HG03039 (cell line): ENCODE results near the gene SH2D6.
"Not testable (repeated sequence)": the region's sequence is repeated elsewhere in the genome, so short reads cannot be mapped to it uniquely, and the experiment has no call there.

Experiments
- ATAC-seq: cut with Tn5 transposase; IDR thresholded peaks from one replicate; pipeline ENCODE4 v1.9.1; 2021; ENCODE audit warnings: mild to moderate bottlenecking, moderate library complexity; ENCODE audit not compliant: unreplicated experiment

The SH2D6 gene

GRCh38 chr2:85418132-85419008 lies at the start of gene SH2D6:
SH2D6 (plus strand) TSS chr2:85418714; CDS start chr2:85429466, 10,752 bp downstream.
- peak; percentile 61 for ATAC-seq

- no peak for ATAC-seq
Measured at GRCh38 chr2:85368921-85369320, 49.6 kb upstream of the SH2D6 start.

- no peak for ATAC-seq
Measured at GRCh38 chr2:85369500-85369899, 49.0 kb upstream of the SH2D6 start.

GRCh38 chr2:85371045-85371444 lies 47.5 kb upstream of the SH2D6 start:
- ATAC-seq: no peak

GRCh38 chr2:85376291-85377065 lies 42.0 kb upstream of the SH2D6 start:
- no peak for ATAC-seq

- ATAC-seq: no peak
Measured at GRCh38 chr2:85377083-85377482, 41.4 kb upstream of the SH2D6 start.

GRCh38 chr2:85378257-85378656 lies 40.3 kb upstream of the SH2D6 start:
- ATAC-seq: no peak

- no peak for ATAC-seq
Measured at GRCh38 chr2:85380048-85380447, 38.5 kb upstream of the SH2D6 start.

- not testable (repeated sequence) for ATAC-seq
Measured at GRCh38 chr2:85383151-85383550, 35.4 kb upstream of the SH2D6 start.

- ATAC-seq: no peak
Measured at GRCh38 chr2:85383850-85384249, 34.7 kb upstream of the SH2D6 start.

- ATAC-seq: no peak
Measured at GRCh38 chr2:85385746-85386145, 32.8 kb upstream of the SH2D6 start.

- ATAC-seq: no peak
Measured at GRCh38 chr2:85387754-85388153, 30.8 kb upstream of the SH2D6 start.

GRCh38 chr2:85388878-85389538 lies 29.5 kb upstream of the SH2D6 start:
- ATAC-seq: no peak

GRCh38 chr2:85390941-85391669 lies 27.4 kb upstream of the SH2D6 start:
- no peak for ATAC-seq

- ATAC-seq: no peak
Measured at GRCh38 chr2:85393836-85394235, 24.7 kb upstream of the SH2D6 start.

GRCh38 chr2:85394261-85394681 lies 24.2 kb upstream of the SH2D6 start:
- ATAC-seq: no peak

GRCh38 chr2:85394976-85395375 lies 23.5 kb upstream of the SH2D6 start:
- no peak for ATAC-seq

GRCh38 chr2:85395912-85396475 lies 22.5 kb upstream of the SH2D6 start:
- no peak for ATAC-seq

- no peak for ATAC-seq
Measured at GRCh38 chr2:85396531-85397470, 21.7 kb upstream of the SH2D6 start.
